ENCODE results near the gene NCAPG2.
"Not testable (repeated sequence)": the region's sequence is repeated elsewhere in the genome, so short reads cannot be mapped to it uniquely, and the experiment has no call there.

NCAPG2 gene

DNA sequence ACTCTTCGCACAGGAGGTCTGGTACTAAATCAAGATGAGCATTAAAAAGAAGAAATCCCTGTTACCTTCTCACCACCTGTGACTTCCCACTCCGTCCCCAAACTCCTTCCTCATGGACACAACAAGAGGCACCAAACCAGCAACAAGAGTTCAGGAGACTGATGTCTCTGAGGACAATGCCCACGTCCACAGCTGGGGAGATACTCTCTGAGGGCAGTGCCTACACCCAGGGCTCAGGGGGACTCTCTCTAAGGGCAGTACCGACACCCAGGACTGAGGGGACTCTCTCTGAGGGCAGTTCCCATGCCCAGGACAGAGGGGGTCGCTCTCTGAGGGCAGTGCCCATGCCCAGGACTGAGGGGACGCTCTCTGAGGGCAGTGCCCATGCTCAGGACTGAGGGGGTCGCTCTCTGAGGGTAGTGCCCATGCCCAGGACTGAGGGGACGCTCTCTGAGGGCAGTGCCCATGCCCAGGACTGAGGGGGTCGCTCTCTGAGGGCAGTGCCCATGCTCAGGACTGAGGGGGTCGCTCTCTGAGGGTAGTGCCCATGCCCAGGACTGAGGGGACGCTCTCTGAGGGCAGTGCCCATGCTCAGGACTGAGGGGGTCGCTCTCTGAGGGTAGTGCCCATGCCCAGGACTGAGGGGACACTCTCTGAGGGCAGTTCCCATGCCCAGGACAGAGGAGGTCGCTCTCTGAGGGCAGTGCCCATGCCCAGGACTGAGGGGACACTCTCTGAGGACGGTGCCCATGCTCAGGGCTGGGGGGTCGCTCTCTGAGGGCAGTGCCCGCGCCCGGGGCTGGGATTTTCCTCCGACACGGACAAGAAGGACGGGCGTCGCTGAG is 703 bp downstream of the NCAPG2 start:
- not testable (repeated sequence) for DNase-seq

GRCh38 chr7:158702944-158703343 is 1.7 kb downstream of the NCAPG2 start:
- DNase-seq: no peak

GRCh38 chr7:158702196-158702595 is 2.4 kb downstream of the NCAPG2 start:
- DNase-seq: no peak

DNA sequence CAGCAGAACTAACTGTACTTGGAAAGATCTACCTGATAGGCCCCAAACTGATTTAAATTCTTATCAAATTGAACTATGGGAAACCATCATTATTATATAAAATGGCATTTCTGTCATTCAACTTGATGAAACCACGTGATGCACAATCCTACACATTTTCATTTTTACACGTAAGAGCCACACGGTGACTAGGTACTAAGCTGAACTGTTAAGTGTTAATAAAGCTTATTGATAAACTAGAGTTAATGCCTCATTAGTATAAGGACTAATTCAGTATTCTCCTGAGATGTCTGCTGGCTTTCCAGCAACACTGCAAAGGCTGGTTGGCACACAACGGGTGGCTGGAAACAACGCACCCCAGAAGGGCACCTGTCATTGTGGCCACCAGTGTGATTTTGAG is 4.6 kb downstream of the NCAPG2 start:
- no peak for DNase-seq

GRCh38 chr7:158699341-158699740 is 5.3 kb downstream of the NCAPG2 start:
- no peak for DNase-seq

GRCh38 chr7:158698657-158699195 is 5.9 kb downstream of the NCAPG2 start:
- no peak for DNase-seq

DNA sequence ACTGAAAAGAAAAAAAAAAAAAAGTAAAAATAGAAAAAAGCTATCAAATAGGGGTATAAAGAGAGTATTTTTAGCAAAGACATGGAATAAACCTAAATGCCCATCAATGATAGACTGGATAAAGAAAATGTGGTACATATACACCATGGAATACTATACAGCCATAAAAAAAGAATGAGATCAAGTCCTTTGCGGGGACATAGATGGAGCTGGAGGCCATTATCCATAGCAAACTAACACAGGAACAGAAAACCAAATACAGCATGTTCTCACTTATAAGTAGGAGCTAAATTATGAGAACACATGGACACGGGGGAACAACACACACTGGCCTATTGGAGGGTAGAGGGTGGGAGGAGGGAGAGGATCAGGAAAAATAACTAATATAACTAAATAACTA is 7.0 kb downstream of the NCAPG2 start:
- not testable (repeated sequence) for DNase-seq

DNA sequence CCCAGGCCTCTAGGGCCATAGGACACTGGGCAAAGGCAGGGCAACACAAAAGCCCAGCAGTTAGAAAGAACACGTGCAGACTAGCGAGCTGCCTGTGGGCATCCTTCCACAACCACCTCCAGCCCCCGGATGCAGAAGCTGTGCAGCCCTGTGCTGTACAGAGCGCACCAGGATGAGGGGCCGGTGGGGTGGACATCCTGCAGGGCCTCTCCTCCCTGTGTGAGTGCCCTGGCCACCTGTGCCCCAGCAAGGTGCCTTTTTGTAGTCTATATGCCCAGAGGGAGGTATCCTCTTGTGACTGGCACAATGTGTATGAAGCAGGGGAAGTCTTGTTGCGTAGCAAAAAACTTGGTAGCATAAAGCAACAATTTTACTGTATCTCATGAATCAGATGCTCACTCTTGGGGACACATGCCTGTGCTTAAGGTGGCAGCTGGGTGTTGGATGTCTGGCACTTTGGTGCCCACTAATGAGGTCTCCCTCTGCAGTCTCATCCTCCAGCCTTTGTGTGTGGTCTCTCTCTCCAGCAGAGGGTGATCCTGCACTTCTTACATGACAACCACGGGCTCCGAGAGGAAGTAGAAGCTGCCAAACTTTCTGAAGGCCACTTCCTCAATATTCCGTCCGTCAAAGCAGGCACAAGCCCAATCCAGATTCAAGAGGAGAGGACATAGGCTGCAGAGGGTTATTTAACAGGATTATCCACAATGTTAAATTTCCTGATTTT is 8.7 kb downstream of the NCAPG2 start:
- peak; percentile 77 for DNase-seq

- no peak for DNase-seq
These were observed 9.5 kb downstream of the NCAPG2 start for GRCh38 chr7:158695056-158695455.

DNA sequence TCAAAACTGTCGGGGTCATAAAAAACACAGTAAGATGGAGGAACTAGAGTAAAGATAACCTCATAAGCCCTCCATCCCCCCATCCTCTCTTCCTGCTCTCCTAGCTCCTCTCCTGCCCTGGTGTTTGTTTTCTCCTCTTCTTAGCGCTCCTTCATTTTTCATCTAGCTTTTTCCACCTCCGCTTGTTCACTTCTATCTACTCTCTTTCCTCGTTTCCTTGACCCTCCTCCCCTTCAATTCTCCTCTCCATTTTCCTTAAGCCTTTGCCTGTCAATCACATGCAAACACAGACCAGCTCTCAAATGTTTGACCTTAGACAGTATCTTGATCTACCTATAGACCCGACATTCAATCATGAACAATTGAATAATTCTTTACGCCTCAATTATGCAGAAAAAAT is 10.0 kb downstream of the NCAPG2 start:
- DNase-seq: no peak

GRCh38 chr7:158689488-158689887 is 15.1 kb downstream of the NCAPG2 start:
- no peak for DNase-seq

DNA sequence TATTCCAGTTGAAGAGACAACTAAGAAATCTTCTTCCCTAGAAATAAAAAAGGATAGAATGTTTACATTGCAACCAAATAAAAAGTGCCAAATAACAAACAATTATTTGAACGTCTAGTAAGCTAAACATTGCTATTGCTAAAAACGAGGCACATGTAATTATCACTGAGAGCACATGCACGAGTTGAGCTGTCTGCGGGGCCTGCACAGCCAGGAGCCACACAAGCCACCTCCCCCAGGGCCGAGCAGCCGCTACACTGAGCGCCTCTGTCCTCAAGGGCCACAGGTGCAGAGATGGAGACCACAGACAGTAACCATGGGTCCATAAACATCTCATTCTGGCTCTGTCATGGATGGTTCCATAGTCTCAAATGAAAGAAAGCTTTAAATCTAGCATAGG is 17.2 kb downstream of the NCAPG2 start:
- DNase-seq: no peak

DNA sequence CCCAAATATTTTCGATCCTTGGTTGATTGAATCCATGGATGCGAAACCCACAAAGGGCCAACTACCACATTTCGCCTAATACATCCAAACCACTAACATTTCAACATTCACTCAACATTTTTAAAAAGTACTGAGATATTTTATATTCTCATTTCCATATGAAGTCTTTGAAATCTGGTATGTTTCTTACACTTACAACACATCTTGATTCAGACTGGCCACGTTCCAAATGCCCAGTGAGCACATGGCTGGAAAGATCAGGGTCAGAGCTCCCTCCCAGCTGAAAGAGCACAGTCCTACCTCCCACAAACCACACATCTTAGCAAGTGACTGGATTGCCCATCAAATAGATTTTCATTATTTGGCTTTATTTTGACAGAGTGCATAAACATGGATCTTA is 18.9 kb downstream of the NCAPG2 start:
- no peak for DNase-seq

GRCh38 chr7:158684329-158684728 is 20.3 kb downstream of the NCAPG2 start:
- DNase-seq: no peak

GRCh38 chr7:158683541-158683940 is 21.1 kb downstream of the NCAPG2 start:
- no peak for DNase-seq

GRCh38 chr7:158682456-158682855 is 22.1 kb downstream of the NCAPG2 start:
- DNase-seq: no peak

DNA sequence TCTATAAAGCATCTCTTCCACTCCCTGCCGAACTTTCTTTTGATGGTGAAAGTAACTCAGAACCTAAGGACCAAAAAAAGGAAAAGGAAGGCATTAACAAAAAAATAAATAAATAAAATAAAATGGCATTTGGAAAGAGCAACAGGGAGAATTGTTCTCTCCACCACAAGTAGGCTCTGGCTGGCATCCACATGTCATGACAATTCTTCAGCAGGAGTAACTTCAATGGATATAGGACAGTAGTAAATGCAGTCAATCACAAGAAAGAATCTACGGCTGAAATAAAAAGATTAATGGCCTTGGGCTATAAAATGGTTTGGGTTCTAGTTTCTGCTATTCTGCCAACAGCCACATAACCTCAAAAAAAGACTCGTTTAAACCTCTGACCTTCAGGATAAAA is 23.9 kb downstream of the NCAPG2 start:
- no peak for DNase-seq

DNA sequence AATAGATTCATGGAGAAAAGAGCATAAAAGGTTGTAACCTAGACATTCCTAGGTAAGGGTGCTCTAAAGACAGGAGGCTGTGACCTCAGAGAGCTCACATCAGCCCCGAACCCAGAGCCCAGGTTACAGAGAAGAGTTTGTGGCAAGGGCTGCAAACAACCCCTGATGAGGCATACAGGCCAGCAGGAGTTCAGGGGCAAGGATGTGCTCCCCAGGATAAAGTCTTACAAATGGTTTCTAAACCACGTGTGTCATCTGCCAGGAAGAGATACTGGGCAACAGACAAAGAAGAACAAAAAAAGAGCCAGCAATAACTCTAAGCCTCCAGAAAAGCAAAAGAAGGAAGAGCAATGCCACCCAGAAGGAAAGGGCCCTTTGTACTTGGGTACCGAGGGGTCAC is 27.7 kb downstream of the NCAPG2 start:
- DNase-seq: no peak

DNA sequence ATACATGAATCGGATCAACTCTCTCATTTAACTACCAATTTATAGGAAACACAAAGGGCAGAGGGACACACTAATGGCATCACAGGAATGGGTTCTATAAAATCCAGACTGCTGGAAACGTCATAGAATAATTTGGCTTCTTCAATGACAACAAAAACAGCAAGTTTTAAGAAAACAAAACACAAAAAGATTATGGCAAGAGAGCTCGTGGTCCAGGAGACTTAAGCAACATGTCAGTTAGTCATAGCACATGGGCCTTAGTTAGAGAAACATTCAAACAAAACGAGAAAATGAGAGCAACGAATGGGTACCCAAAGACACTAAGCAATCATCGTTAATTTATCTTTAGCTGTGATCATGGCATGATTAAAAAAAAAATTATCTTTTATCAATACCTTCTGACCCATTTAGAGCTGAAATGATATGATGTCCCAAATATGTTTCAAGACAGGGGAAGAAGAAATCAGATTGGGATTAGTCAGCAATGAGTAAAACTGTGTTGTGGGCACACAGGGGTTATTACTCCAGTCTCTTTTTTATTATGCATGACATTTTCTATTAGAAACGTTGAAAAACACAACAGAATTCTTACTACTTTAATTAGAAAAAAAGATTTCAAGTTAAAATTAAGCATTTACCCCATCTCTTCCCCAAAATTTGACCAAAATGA is 28.3 kb downstream of the NCAPG2 start:
- DNase-seq: no peak

DNA sequence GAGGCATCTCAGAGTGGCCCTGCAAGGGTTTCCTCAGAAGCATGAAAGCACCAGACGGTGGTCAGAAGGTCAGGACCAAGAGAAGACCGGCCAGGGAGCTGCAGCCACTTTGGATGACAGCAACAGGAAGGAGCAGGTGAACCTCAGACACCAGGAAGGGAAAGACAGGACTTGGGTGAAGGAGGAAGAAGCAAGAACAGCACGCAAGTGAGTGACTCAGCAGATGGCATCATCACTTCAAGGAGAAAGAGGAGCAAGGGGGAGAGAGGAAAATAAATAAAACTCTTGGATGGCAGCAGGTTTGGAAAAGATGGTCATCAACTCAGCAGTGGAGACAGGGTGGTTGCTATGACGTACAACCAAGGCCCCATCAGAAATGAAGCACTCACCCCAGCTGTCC is 31.6 kb downstream of the NCAPG2 start:
- DNase-seq: no peak

GRCh38 chr7:158668086-158668485 is 36.5 kb downstream of the NCAPG2 start:
- DNase-seq: not testable (repeated sequence)

DNA sequence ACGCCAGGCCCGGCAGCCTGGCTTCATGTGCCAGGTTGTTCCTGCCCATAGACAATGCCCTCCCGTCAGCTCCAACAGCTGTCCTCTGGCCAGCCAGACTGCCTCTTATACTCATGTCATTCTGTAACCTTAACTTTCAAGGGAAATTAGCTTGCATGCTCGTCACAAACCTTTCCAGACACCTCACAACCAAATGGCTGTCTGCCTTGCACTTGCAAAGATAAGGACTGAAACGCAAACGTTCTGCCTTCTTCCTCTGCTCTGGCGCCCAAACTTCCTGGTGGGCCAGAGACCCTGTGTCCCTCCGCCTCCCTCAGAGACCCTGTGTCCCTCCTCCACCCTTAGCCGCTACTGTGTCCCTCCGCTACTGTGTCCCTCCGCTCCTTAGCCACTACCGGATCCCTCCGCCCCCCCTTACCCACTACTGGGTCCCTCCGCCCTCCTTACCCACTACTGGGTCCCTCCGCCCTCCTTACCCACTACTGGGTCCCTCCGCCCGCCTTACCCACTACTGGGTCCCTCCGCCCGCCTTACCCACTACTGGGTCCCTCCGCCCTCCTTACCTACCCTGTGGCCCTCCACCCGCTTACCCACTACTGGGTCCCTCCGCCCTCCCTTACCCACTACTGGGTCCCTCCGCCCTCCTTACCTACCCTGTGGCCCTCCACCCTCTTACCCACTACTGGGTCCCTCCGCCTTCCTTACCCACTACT is 37.5 kb downstream of the NCAPG2 start:
- DNase-seq: not testable (repeated sequence)

GRCh38 chr7:158666401-158666800 is 38.2 kb downstream of the NCAPG2 start:
- DNase-seq: no peak
